Activated T-cell treated with anti-CD3 and anti-CD28 coated beads for 1 hour (primary cell): Measurements from ENCODE around the gene TADA2A.

Source experiments
- DNase-seq: peaks from one replicate; pipeline ENCODE4 v3.0.0-alpha.2; 2020; ENCODE audit warnings: low read depth

The TADA2A gene

GRCh38 chr17:37461668-37462067 is 55.0 kb downstream of the TADA2A start:
- DNase-seq, result no peak

GRCh38 chr17:37462492-37462891 is 55.8 kb downstream of the TADA2A start:
- no peak for DNase-seq

GRCh38 chr17:37463039-37463438 is 56.4 kb downstream of the TADA2A start:
- DNase-seq, result no peak

- DNase-seq, result no peak
Observed at GRCh38 chr17:37465069-37465616, 58.5 kb downstream of the TADA2A start.

GRCh38 chr17:37466471-37466870 is 59.8 kb downstream of the TADA2A start:
- DNase-seq, result no peak

- DNase-seq, result no peak
Observed at GRCh38 chr17:37470181-37470580, 63.5 kb downstream of the TADA2A start.

GRCh38 chr17:37475731-37476420 is 69.2 kb downstream of the TADA2A start:
- DNase-seq, result no peak

- no peak for DNase-seq
Observed at GRCh38 chr17:37476431-37477120, 69.9 kb downstream of the TADA2A start.

GRCh38 chr17:37478187-37478586 is 71.5 kb downstream of the TADA2A start:
- no peak for DNase-seq

- no peak for DNase-seq
Observed at GRCh38 chr17:37479025-37479424, 72.3 kb downstream of the TADA2A start.

- no peak for DNase-seq
Observed at GRCh38 chr17:37480427-37480826, 73.7 kb downstream of the TADA2A start.

GRCh38 chr17:37481001-37481665 is 74.4 kb downstream of the TADA2A start:
- DNase-seq, result no peak

GRCh38 chr17:37483311-37484039 is 76.8 kb downstream of the TADA2A start:
- no peak for DNase-seq

- no peak for DNase-seq
Observed at GRCh38 chr17:37485938-37486570, 79.4 kb downstream of the TADA2A start.

GRCh38 chr17:37488009-37488604 is 81.4 kb downstream of the TADA2A start:
- no peak for DNase-seq

GRCh38 chr17:37488607-37489196 is 82.0 kb downstream of the TADA2A start:
- peak; percentile 42 for DNase-seq

- peak; percentile 72 for DNase-seq
Observed at GRCh38 chr17:37489197-37490001, 82.7 kb downstream of the TADA2A start, which contains the start of gene DUSP14. Gene DUSP14, plus strand, starts transcription at chr17:37489891. Its CDS starts 22,382 bp downstream, at chr17:37512273.

- DNase-seq, result peak; percentile 61
Observed at GRCh38 chr17:37490022-37490587, 83.4 kb downstream of the TADA2A start.
